Measurements from ENCODE around the gene LRRC30.

DNA sequence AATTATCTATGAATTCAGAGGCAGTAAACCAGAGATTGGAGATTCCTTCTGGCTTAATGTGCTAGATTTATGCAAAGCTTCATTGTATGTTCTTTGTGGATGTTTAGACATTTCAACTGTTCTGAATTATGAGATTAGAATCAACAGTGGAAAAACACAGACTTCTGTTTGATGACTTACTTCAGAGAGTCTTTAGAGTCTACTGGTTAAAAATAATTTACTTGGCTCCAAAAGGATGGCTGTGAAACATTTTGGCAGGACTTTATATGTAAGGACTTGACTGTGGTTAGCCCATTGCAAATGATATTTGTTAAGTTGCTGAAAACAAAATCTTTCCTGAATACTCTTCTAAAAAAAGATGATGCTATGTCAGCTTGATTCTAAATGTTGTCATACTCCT lies 25.5 kb upstream of the LRRC30 start:
- TF ChIP-seq, protein P1, sequence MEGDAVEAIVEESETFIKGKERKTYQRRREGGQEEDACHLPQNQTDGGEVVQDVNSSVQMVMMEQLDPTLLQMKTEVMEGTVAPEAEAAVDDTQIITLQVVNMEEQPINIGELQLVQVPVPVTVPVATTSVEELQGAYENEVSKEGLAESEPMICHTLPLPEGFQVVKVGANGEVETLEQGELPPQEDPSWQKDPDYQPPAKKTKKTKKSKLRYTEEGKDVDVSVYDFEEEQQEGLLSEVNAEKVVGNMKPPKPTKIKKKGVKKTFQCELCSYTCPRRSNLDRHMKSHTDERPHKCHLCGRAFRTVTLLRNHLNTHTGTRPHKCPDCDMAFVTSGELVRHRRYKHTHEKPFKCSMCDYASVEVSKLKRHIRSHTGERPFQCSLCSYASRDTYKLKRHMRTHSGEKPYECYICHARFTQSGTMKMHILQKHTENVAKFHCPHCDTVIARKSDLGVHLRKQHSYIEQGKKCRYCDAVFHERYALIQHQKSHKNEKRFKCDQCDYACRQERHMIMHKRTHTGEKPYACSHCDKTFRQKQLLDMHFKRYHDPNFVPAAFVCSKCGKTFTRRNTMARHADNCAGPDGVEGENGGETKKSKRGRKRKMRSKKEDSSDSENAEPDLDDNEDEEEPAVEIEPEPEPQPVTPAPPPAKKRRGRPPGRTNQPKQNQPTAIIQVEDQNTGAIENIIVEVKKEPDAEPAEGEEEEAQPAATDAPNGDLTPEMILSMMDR (IDR thresholded peaks at IDR 0.05; ENCODE audit: low read length), result no peak
- no peak for TF ChIP-seq EZH2 (optimal IDR thresholded peaks at IDR 0.05; ENCODE audit: low read depth, low read length)
- no peak for TF ChIP-seq EZH2phosphoT487 (IDR thresholded peaks at IDR 0.05; ENCODE audit: low read length)
